Measurements from ENCODE around the gene LGALS9C.
"Not testable (repeated sequence)": the region's sequence is repeated elsewhere in the genome, so short reads cannot be mapped to it uniquely, and the experiment has no call there.

LGALS9C gene

GRCh38 chr17:18478977-18479595, 2.5 kb downstream of the LGALS9C start:
- not testable (repeated sequence) for DNase-seq

- not testable (repeated sequence) for DNase-seq
Observed at GRCh38 chr17:18481775-18482174, 5.2 kb downstream of the LGALS9C start.

GRCh38 chr17:18485936-18486464, 9.4 kb downstream of the LGALS9C start:
- DNase-seq: not testable (repeated sequence)

GRCh38 chr17:18487633-18488032, 11.0 kb downstream of the LGALS9C start:
- DNase-seq: not testable (repeated sequence)

GRCh38 chr17:18488622-18489021, 12.0 kb downstream of the LGALS9C start:
- DNase-seq: not testable (repeated sequence)

- DNase-seq: not testable (repeated sequence)
Observed at GRCh38 chr17:18490016-18490415, 13.4 kb downstream of the LGALS9C start.

- DNase-seq: not testable (repeated sequence)
Observed at GRCh38 chr17:18492712-18493480, 16.3 kb downstream of the LGALS9C start.

- not testable (repeated sequence) for DNase-seq
Observed at GRCh38 chr17:18494250-18494768, 17.7 kb downstream of the LGALS9C start.

GRCh38 chr17:18497044-18497443, 20.5 kb downstream of the LGALS9C start:
- not testable (repeated sequence) for DNase-seq

GRCh38 chr17:18499100-18499499, 22.5 kb downstream of the LGALS9C start:
- DNase-seq: not testable (repeated sequence)

GRCh38 chr17:18499756-18500155, 23.2 kb downstream of the LGALS9C start:
- not testable (repeated sequence) for DNase-seq

- DNase-seq: not testable (repeated sequence)
Observed at GRCh38 chr17:18500281-18500680, 23.7 kb downstream of the LGALS9C start.

GRCh38 chr17:18500816-18501215, 24.2 kb downstream of the LGALS9C start:
- DNase-seq: not testable (repeated sequence)

GRCh38 chr17:18503221-18503620, 26.6 kb downstream of the LGALS9C start:
- DNase-seq: not testable (repeated sequence)

GRCh38 chr17:18507729-18508128, 31.1 kb downstream of the LGALS9C start:
- not testable (repeated sequence) for DNase-seq

- DNase-seq: not testable (repeated sequence)
Observed at GRCh38 chr17:18508667-18509066, 32.1 kb downstream of the LGALS9C start.

- DNase-seq: not testable (repeated sequence)
Observed at GRCh38 chr17:18521100-18521499, 44.5 kb downstream of the LGALS9C start.

- DNase-seq: not testable (repeated sequence)
Observed at GRCh38 chr17:18525015-18525414, 48.4 kb downstream of the LGALS9C start.

GRCh38 chr17:18526168-18526800, 49.7 kb downstream of the LGALS9C start:
- DNase-seq: not testable (repeated sequence)

- DNase-seq: not testable (repeated sequence)
Observed at GRCh38 chr17:18527354-18527753, 50.8 kb downstream of the LGALS9C start.

GRCh38 chr17:18528435-18528834, 51.8 kb downstream of the LGALS9C start:
- DNase-seq: not testable (repeated sequence)

- not testable (repeated sequence) for DNase-seq
Observed at GRCh38 chr17:18528899-18529500, 52.4 kb downstream of the LGALS9C start.

- not testable (repeated sequence) for DNase-seq
Observed at GRCh38 chr17:18530405-18530804, 53.8 kb downstream of the LGALS9C start.
